Measurements from ENCODE around the gene SURF2. TPM values are rescaled to one million over a fixed set of nuclear protein-coding genes. Genes with fewer than 3 reads are reported as not detected.

The SURF2 gene
- total RNA-seq, 1 experiment from 2014 or later: 27.8 TPM

DNA sequence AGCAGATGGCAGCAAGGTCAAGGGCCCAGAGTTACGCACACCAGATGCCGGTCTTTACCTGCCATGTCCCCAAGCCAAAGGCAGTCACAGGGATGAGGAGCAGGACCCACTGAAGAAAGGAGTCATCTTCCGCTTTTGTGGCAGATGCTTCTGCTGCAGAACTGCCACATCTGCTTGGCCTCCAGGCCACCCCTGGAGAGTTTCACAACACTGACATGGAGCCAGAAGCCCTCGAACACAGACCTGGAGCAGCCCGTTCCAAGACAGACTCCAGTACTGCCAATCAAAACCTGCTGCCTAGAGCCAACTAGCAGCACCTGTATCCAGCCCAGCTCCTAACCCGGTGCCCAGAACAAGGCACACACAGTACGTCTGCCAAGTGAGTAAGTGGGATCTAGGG lies 1.6 kb upstream of the SURF2 start:
- H3K36me3 ChIP-seq (ENCODE audit: control insufficient read depth in 1 of 2, insufficient read depth in 2 of 2, low read length in 2 of 2): peaks cover 25 to 41% of the 10 kb centered on the region in 2 experiments
- no peak overlapping the region for H3K27ac ChIP-seq (ENCODE audit: low read depth, low read length)
- H3K79me2 ChIP-seq (ENCODE audit: insufficient read depth, low read length): peaks cover 62% of the 10 kb centered on the region
- ChIA-PET CTCF (interaction anchor here (1.1 kb wide), 1 partner anchor 169 kb away, joined by 4 read pairs; no protein-coding TSS in a partner anchor), POLR2A (no interaction called here), RAD21 (ENCODE audit: low non-redundant PET in 1 of 2, low total read pairs in 2 of 2, uncharacterized antibody in 2 of 2, unreplicated experiment in 2 of 2) (interaction anchor here in 1 of 2 experiments (0.6 kb wide), 1 partner anchor 48 kb away, joined by 4 read pairs; no protein-coding TSS in a partner anchor)
- TF ChIP-seq TCF7L2 (IDR thresholded peaks at IDR 0.05; ENCODE audit: borderline replicate concordance, extremely low read depth, insufficient read depth, insufficient read length) (no peak), EZH2phosphoT487 (IDR thresholded peaks at IDR 0.05; ENCODE audit: borderline replicate concordance) (no peak), MAX (IDR thresholded peaks at IDR 0.05) (no peak), SIN3A (IDR thresholded peaks at IDR 0.05; ENCODE audit: low read depth) (no peak), ZBTB33 (IDR thresholded peaks at IDR 0.05; ENCODE audit: extremely low read depth, insufficient replicate concordance, low read length) (no peak)
- no peak overlapping the region for H3K9ac ChIP-seq (ENCODE audit: low read length)
- H3K4me2 ChIP-seq (ENCODE audit: low read length): peak overlapping the region; percentile 84
- no peak for ATAC-seq
- no peak overlapping the region for H2AFZ ChIP-seq (ENCODE audit: low read depth, low read length, poor library complexity, severe bottlenecking)
- H4K20me1 ChIP-seq (ENCODE audit: insufficient read depth): peaks cover 10% of the 10 kb centered on the region; the same call in 1 of the 2 replicates
- no TSS peak for BruUV-seq (replicated peaks)
- no peaks in the 10 kb centered on the region for H3K27me3 ChIP-seq (ENCODE audit: insufficient read depth, low read length)
- no peak for DNase-seq (ENCODE audit: low read depth, low spot score)
- peak overlapping the region in 1 of 2 experiments; percentile 96; a peak in 3 of 4 replicates for H3K4me3 ChIP-seq (replicated peaks in 1 of 2; ENCODE audit: low read depth in 1 of 2, low read length in 2 of 2)
- H3K9me2 ChIP-seq (ENCODE audit: insufficient read depth): no peaks in the 10 kb centered on the region
- intact Hi-C loops (cut with micrococcal nuclease): loop anchor here (5.0 to 10.0 kb wide), 2 partner anchors 133 to 640 kb away; partner anchors contain the start of gene VAV2
- peaks cover 7 to 29% of the 10 kb centered on the region in 2 experiments; a peak in 3 of 4 replicates for H3K4me1 ChIP-seq (ENCODE audit: control insufficient read depth in 1 of 2, insufficient read depth in 2 of 2, low read length in 2 of 2)
- H3K9me3 ChIP-seq (ENCODE audit: control insufficient read depth in 1 of 2, insufficient read depth in 1 of 2, low read depth in 1 of 2, low read length in 2 of 2): no peaks in the 10 kb centered on the region
